ENCODE data around the gene SLC30A1. TPM values are rescaled to one million over a fixed set of nuclear protein-coding genes. Genes with fewer than 3 reads are reported as not detected.

SLC30A1 gene
- total and polyA plus RNA-seq, 2 of the 8 experiments (the other 6 are each of a cell fraction or from before 2014, with no cell fraction given) = 4.5 to 14.0 TPM

DNA sequence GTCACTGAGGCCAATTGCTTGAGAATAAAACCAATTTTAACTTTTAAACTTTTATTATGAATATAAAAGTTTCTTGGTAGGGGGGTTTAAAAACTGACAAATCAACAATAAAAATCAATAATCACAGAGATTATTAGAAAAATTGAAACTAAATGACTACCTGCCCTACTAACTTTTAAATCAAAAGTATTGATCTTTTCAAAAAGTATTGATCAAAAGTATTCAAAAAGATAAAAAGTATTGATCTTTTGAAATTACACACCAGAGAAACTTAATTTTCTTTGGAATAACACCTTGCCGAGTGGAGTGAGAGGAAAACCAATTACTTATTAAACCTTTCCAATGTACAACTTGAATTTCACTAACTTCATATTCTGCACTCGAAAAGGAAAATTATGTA, 2.2 kb downstream of the SLC30A1 start:
- Histone ChIP-seq H2BK5ac (ENCODE audit: low read depth, low read length) (no peak overlapping the region), H2BK12ac (ENCODE audit: low read depth, low read length) (no peak overlapping the region), H2AK5ac (ENCODE audit: low read depth, low read length) (no peak overlapping the region), H3K14ac (ENCODE audit: insufficient read length) (no peak overlapping the region), H4K20me1 (replicated peaks in 1 of 2; ENCODE audit: control insufficient read depth in 1 of 2, insufficient read depth in 2 of 2, low read length in 2 of 2) (no peaks in the 10 kb centered on the region), H3K18ac (ENCODE audit: extremely low read depth, low read length) (no peak overlapping the region), H3K4me2 (ENCODE audit: insufficient read depth in 1 of 2, low read depth in 2 of 2, low read length in 2 of 2) (peak overlapping the region; percentile 87 to 88), H2BK15ac (ENCODE audit: low read length) (no peak overlapping the region), H3K27me3 (replicated peaks in 1 of 4; ENCODE audit: control insufficient read depth in 3 of 4, extremely low read depth in 1 of 4, insufficient read depth in 3 of 4, low read length in 3 of 4) (no peaks in the 10 kb centered on the region), H3K4me1 (replicated peaks in 1 of 4; ENCODE audit: control insufficient read depth in 3 of 4, insufficient read depth in 4 of 4, low read length in 3 of 4) (peaks cover 0 to 13% (median 9%) of the 10 kb centered on the region in 4 experiments; a peak in 6 of 7 replicates), H3K79me2 (ENCODE audit: control insufficient read depth in 1 of 2, insufficient read depth in 2 of 2, low read length in 2 of 2) (peaks cover 6 to 54% of the 10 kb centered on the region in 2 experiments; a peak in 3 of 4 replicates), H2AFZ (ENCODE audit: low read length) (no peak overlapping the region), H3K23ac (ENCODE audit: insufficient read length) (no peak overlapping the region), H3K56ac (replicated peaks; ENCODE audit: insufficient read length, low read depth, low read length) (no peak overlapping the region), H3K4ac (replicated peaks; ENCODE audit: insufficient read length, low read depth, low read length) (no peak overlapping the region), H4K5ac (ENCODE audit: insufficient read length, low read depth, low read length) (no peak overlapping the region), H3K4me3 (ENCODE audit: extremely low read depth in 1 of 4, insufficient read depth in 2 of 4, low read depth in 3 of 4, low read length in 4 of 4) (peak overlapping the region; percentile 66 to 92 (median 84)), H3K27ac (ENCODE audit: low read depth, low read length) (no peak overlapping the region), H2BK20ac (ENCODE audit: low read length) (no peak overlapping the region), H3K9ac (replicated peaks in 1 of 4; ENCODE audit: extremely low read depth in 1 of 4, low read depth in 3 of 4, low read length in 3 of 4) (no peak overlapping the region), H4K91ac (replicated peaks; ENCODE audit: insufficient read length, low read length) (no peak overlapping the region), H3K9me3 (ENCODE audit: insufficient read depth in 2 of 2, low read depth in 1 of 2, low read length in 1 of 2) (no peaks in the 10 kb centered on the region), H3K23me2 (ENCODE audit: low read depth, low read length) (peaks cover 6% of the 10 kb centered on the region), H3K36me3 (ENCODE audit: control insufficient read depth in 2 of 4, insufficient read depth in 4 of 4, low read length in 3 of 4) (peaks cover 0 to 34% (median 2%) of the 10 kb centered on the region in 4 experiments; a peak in 1 of 8 replicates), H2BK120ac (replicated peaks; ENCODE audit: low read depth, low read length) (no peak overlapping the region), H3K79me1 (ENCODE audit: low read depth, low read length) (no peaks in the 10 kb centered on the region), H4K8ac (ENCODE audit: extremely low read depth, insufficient read depth, low read length) (no peak overlapping the region)
- DNase-seq (ENCODE audit: low read depth in 1 of 2, low spot score in 2 of 2) (no peak), FAIRE-seq (no peak)
- WGBS, 2 experiments (ENCODE audit: extremely low coverage in 1 of 2, insufficient coverage in 1 of 2, insufficient read length in 1 of 2, insufficient replicate concordance in 2 of 2, low coverage in 1 of 2, low lambda C conversion rate in 2 of 2, missing lambda C conversion rate in 1 of 2) = 56% methylated on average over 2 of the region's 2 CpGs; no CpG with 5 or more reads in 1 of the 2 experiments
- ChIA-PET POLR2A (ENCODE audit: partially characterized antibody) (no interaction called here), CTCF (ENCODE audit: partially characterized antibody) (interaction anchor here (1.1 to 1.8 kb wide), 2 partner anchors 39 to 73 kb away, joined by 3 to 4 read pairs; no protein-coding TSS in a partner anchor)
- TF ChIP-seq JUN (IDR thresholded peaks at IDR 0.05; ENCODE audit: low read depth, low read length) = no peak
- no peak for TF ChIP-seq POLR2AphosphoS5 (IDR thresholded peaks at IDR 0.05; ENCODE audit: low read depth, low read length)
- TF ChIP-seq GABPA (IDR thresholded peaks at IDR 0.05; ENCODE audit: borderline replicate concordance, insufficient read depth, low read length) = no peak
- TF ChIP-seq RAD21 (IDR thresholded peaks at IDR 0.05 in 1 of 2, conservative IDR thresholded peaks at IDR 0.05 in 1 of 2; ENCODE audit: low read depth in 2 of 2, low read length in 2 of 2) = no peak
- TF ChIP-seq HDAC2 (IDR thresholded peaks at IDR 0.05; ENCODE audit: borderline replicate concordance in 1 of 2, low read depth in 2 of 2, low read length in 2 of 2) = no peak
- no peak for TF ChIP-seq MAFK (IDR thresholded peaks at IDR 0.05; ENCODE audit: low read depth, low read length)
- TF ChIP-seq KDM1A (IDR thresholded peaks at IDR 0.05; ENCODE audit: borderline replicate concordance, low read length) = no peak
- TF ChIP-seq GTF2F1 (IDR thresholded peaks at IDR 0.05; ENCODE audit: borderline replicate concordance, low read depth, low read length) = no peak
- TF ChIP-seq TAF1 (IDR thresholded peaks at IDR 0.05; ENCODE audit: low read depth, low read length) = no peak
- no peak for TF ChIP-seq YY1 (IDR thresholded peaks at IDR 0.05; ENCODE audit: low read depth, low read length)
- no peak for TF ChIP-seq SP4 (IDR thresholded peaks at IDR 0.05; ENCODE audit: low read length)
- TF ChIP-seq TAF7 (optimal IDR thresholded peaks at IDR 0.05; ENCODE audit: borderline replicate concordance, low read depth, low read length) = no peak
- TF ChIP-seq NRF1 (IDR thresholded peaks at IDR 0.05; ENCODE audit: low read depth, low read length) = no peak
- TF ChIP-seq SIX5 (IDR thresholded peaks at IDR 0.05; ENCODE audit: low read depth, low read length) = no peak
- TF ChIP-seq TEAD4 (IDR thresholded peaks at IDR 0.05; ENCODE audit: low read depth, low read length) = no peak
